HG02852 (cell line): Measurements from ENCODE around the gene IL5.

ENCODE experiments used
- ATAC-seq: cut with Tn5 transposase; IDR thresholded peaks from one replicate; pipeline ENCODE4 v1.9.1; 2021; ENCODE audit warnings: mild to moderate bottlenecking, moderate library complexity; ENCODE audit not compliant: unreplicated experiment

The IL5 gene

GRCh38 chr5:132499440-132500243 is 43.7 kb downstream of the IL5 start:
- ATAC-seq = no peak

GRCh38 chr5:132498686-132499271 is 44.5 kb downstream of the IL5 start:
- no peak for ATAC-seq

GRCh38 chr5:132498152-132498551 is 45.2 kb downstream of the IL5 start:
- no peak for ATAC-seq

- no peak for ATAC-seq
Measured at GRCh38 chr5:132497488-132497997, 45.8 kb downstream of the IL5 start.

GRCh38 chr5:132496631-132497487 is 46.5 kb downstream of the IL5 start:
- peak; percentile 49 for ATAC-seq

GRCh38 chr5:132496191-132496630 is 47.1 kb downstream of the IL5 start:
- ATAC-seq = peak; percentile 42

- peak; percentile 28 for ATAC-seq
Measured at GRCh38 chr5:132495667-132496190, 47.6 kb downstream of the IL5 start.

GRCh38 chr5:132493821-132494220 is 49.5 kb downstream of the IL5 start:
- no peak for ATAC-seq

GRCh38 chr5:132493241-132493640 is 50.1 kb downstream of the IL5 start:
- ATAC-seq = no peak

- ATAC-seq = no peak
Measured at GRCh38 chr5:132492386-132493125, 50.8 kb downstream of the IL5 start.
